HG03442 (cell line): Measurements from ENCODE around the gene WWP2.

Experiments used
- ATAC-seq: cut with Tn5 transposase; IDR thresholded peaks from one replicate; pipeline ENCODE4 v1.9.1; 2021; ENCODE audit warnings: mild to moderate bottlenecking, moderate library complexity; ENCODE audit not compliant: unreplicated experiment

WWP2 gene

GRCh38 chr16:69829338-69829737 lies 67.2 kb downstream of the WWP2 start:
- no peak for ATAC-seq

GRCh38 chr16:69830146-69830533 lies 68.0 kb downstream of the WWP2 start:
- no peak for ATAC-seq

- ATAC-seq, result no peak
Observed at GRCh38 chr16:69830534-69831211, 68.5 kb downstream of the WWP2 start.

- no peak for ATAC-seq
Observed at GRCh38 chr16:69831212-69832123, 69.3 kb downstream of the WWP2 start.

- ATAC-seq, result no peak
Observed at GRCh38 chr16:69833357-69834282, 71.5 kb downstream of the WWP2 start.

- peak; percentile 52 for ATAC-seq
Observed at GRCh38 chr16:69834807-69835466, 72.8 kb downstream of the WWP2 start.

GRCh38 chr16:69836257-69836656 lies 74.1 kb downstream of the WWP2 start:
- ATAC-seq, result no peak

GRCh38 chr16:69837380-69837779 lies 75.2 kb downstream of the WWP2 start:
- ATAC-seq, result no peak

- no peak for ATAC-seq
Observed at GRCh38 chr16:69838489-69838888, 76.4 kb downstream of the WWP2 start.

GRCh38 chr16:69839240-69839688 lies 77.1 kb downstream of the WWP2 start:
- no peak for ATAC-seq

GRCh38 chr16:69839798-69840409 lies 77.8 kb downstream of the WWP2 start:
- no peak for ATAC-seq

- no peak for ATAC-seq
Observed at GRCh38 chr16:69840975-69841374, 78.8 kb downstream of the WWP2 start.

- ATAC-seq, result no peak
Observed at GRCh38 chr16:69844441-69844840, 82.3 kb downstream of the WWP2 start.

- ATAC-seq, result no peak
Observed at GRCh38 chr16:69845181-69845580, 83.0 kb downstream of the WWP2 start.

GRCh38 chr16:69847643-69848042 lies 85.5 kb downstream of the WWP2 start:
- no peak for ATAC-seq

- ATAC-seq, result no peak
Observed at GRCh38 chr16:69848637-69849545, 86.8 kb downstream of the WWP2 start.

GRCh38 chr16:69851491-69852240 lies 89.5 kb downstream of the WWP2 start:
- ATAC-seq, result no peak

GRCh38 chr16:69852815-69853214 lies 90.7 kb downstream of the WWP2 start:
- no peak for ATAC-seq
